HG03097 (cell line): ENCODE measurements around the gene SIRT4.

ENCODE experiments used
- ATAC-seq: cut with Tn5 transposase; IDR thresholded peaks from one replicate; pipeline ENCODE4 v1.9.1; 2021; ENCODE audit not compliant: unreplicated experiment, low FRiP score

The SIRT4 gene

DNA sequence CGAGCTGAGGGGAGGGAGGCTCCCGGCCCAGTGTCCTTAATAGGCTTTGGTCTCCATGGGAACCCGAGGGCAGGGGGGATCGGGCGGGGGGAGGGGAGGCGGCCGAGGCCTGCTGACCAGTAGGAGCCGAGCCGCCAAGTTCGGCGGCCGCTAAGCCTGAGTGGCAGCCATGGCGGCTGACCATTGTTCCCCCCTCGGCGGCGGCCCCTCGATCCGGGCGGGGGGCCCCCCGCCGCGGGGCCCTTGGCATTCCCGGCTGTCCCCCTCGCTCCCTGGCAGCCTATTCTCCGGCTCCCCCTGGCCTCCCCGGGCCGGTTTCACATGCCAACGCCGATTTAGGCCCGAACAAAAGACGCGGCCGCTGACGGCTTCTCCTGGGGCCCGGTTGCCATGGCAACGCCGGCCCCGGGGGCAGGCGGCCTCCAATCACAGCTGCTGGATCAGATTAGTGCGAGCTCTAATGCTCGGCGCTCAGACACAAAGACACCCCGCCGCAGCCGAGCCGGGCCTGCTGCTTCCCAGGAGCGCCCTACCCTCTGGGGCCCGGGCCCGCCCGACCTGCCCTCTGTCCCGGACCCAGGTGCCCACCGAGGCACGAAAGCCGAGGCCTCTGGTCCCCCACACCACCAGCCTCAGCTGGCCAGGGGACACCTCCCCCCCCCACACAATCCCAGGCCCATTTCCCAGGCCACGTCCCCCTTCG lies 59.5 kb downstream of the SIRT4 start:
- no peak for ATAC-seq
